GM19463 (cell line): ENCODE data around the gene DERL3.
A peak's percentile ranks its signal among the peaks of the same experiment; 100 is the strongest.

ENCODE experiments used
- ATAC-seq: cut with Tn5 transposase; IDR thresholded peaks from one replicate; pipeline ENCODE4 v1.9.1; 2021; ENCODE audit warnings: mild to moderate bottlenecking, moderate library complexity; ENCODE audit not compliant: unreplicated experiment

Gene DERL3

GRCh38 chr22:23806837-23807236 is 32.0 kb downstream of the DERL3 start:
- ATAC-seq, result no peak

- ATAC-seq, result no peak
Observed at GRCh38 chr22:23804781-23805291, 34.0 kb downstream of the DERL3 start.

DNA sequence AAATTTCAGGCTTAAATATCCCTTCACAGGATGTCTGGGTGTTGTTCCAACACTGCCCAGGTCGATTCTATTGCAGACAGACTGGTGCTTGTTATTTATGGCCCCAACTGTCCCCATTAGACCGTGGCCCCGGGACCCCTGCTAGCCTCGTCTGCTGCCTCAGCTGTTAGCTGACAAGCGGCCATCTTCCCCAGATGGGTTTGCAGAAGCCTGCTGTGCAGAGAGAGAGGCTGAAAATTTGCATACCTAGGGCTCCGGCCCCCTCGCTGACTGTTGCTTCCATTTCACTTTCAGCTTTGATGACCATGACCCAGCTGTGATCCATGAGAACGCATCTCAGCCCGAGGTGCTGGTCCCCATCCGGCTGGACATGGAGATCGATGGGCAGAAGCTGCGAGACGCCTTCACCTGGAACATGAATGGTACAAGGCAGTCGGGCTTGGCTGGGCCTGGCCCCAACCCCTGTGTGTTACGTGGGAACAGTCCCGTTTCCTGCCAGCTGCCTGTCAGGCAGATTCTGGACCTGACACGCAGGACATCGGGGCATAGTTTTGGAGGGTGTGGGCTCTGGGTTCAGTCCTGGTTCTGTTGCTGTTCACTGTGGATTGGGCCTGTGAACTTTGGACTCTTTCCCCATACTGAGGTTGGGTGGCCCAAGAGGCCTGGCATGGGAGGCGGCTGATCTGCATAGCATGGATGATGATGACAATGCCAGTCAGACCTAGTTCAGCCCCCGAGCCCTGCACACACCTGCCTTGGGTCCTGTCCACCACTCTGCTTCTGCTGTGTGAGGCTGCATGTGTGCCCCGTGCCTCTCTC is 35.6 kb downstream of the DERL3 start:
- ATAC-seq, result no peak

GRCh38 chr22:23801886-23802377 is 36.9 kb downstream of the DERL3 start:
- ATAC-seq, result no peak

GRCh38 chr22:23801238-23801821 is 37.5 kb downstream of the DERL3 start:
- no peak for ATAC-seq

DNA sequence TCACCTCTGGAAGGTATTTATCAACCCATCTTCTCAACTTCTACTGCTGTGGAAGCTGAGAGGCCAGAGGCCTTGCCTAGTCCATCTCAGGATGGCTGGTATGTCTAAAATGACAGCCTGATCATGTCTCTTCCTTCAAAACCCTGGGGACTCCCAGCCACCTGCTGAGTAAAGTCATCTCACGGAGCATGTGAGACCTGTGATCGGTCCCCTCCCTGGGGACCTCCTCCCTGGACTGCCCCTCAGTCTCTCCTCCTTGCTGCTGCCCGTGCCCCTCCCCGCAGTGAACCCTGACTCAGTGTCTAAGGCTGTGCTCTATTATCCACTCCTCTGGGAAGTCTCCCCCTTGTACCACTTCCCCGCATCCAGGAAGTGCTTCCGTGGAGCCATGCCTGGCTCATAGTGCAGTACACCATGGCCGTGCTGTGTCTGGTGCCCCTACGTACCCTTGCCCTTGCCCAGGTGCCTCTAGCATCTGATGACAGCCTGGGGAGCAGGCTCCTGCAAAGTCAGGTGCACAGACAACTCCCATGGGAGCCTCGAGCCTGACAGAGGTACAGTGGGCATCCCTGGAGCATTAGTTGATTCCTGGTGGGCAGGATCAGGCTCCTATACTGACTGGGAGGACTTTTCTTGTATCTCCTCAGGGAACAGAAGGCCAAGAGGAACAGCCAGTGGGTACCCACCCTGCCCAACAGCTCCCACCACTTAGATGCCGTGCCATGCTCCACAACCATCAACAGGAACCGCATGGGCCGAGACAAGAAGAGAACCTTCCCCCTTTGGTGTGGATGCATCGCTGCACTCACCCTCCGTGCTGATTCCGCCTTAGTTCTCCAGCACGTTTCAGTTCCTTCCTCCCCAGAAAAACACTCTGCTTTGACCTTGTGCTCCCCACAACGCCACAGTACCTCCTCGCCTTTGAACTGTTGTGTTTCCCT is 38.2 kb downstream of the DERL3 start:
- peak; percentile 73 for ATAC-seq

DNA sequence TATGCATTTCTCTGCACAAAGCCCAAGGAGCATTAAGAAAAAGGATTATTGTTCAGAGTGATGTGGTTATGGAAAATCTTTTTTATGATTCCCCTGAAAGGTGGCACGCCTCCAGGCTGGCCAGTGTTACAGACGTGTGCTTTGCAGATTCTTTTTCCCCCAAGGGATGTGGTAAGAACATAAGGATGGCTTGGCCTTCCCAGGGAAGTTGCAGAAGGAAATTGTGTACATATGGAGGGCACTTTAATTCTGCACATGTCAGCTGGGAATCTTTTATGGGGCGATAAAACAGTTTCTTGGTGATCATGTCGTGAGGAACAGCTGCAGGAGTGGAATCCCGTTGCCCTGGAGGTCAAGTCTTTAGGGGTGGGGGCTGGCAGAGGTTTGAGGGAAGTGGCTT is 42.3 kb downstream of the DERL3 start:
- ATAC-seq, result no peak

DNA sequence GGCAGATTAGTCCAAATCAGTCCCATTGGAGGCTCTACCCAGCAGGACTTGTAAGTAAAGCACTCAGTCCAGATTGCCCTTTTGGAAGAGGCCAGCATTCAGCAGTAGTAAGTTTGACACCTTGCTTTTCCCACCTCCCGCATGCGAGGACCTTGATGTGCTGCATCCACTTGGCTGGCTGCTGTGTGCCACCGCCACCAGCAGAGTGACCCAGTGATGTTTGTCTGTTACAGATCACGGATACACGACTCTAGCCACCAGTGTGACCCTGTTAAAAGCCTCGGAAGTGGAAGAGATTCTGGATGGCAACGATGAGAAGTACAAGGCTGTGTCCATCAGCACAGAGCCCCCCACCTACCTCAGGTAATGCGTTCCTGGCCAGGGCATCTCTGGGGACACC is 45.5 kb downstream of the DERL3 start:
- ATAC-seq, result no peak

DNA sequence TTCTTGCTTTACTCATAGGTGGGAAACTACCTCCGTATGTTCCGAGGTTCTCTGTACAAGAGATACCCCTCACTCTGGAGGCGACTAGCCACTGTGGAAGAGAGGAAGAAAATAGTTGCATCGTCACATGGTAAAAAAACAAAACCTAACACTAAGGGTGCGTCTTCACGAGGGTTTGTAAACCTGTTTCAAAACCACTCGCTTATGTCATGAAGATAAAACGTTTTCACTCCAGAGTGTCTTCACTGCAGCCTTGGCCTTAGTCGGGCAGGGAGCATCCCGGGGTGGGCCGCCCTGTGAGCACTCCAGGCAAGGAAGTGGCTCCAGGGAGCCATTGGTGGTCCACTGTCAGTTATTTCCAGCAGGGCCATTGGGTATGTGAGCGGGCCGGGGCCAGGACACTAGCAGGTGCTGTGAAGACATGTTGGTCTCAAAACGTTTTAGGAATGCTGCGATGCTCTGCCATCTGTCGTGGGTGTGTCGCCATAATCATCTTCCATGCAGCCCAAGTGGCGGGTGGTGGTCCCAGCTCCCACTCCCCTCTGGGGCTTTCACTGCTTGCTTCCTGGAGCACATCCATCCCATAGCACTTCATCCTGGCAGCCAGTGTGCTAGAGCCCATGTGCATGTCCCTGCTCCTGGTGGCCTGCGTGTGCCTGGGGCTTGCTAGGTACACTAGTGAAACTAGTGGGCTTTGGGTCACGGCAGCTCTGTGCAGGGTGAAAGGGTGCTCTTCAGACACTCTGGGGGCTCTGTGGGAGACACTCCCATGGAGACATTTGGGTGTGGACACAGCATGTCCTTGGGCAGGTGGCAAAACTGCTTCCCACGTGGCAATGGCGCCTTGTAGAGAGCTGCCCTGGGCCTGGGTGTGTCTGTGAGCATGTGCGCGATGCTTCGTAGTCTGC is 46.8 kb downstream of the DERL3 start:
- ATAC-seq, result no peak

DNA sequence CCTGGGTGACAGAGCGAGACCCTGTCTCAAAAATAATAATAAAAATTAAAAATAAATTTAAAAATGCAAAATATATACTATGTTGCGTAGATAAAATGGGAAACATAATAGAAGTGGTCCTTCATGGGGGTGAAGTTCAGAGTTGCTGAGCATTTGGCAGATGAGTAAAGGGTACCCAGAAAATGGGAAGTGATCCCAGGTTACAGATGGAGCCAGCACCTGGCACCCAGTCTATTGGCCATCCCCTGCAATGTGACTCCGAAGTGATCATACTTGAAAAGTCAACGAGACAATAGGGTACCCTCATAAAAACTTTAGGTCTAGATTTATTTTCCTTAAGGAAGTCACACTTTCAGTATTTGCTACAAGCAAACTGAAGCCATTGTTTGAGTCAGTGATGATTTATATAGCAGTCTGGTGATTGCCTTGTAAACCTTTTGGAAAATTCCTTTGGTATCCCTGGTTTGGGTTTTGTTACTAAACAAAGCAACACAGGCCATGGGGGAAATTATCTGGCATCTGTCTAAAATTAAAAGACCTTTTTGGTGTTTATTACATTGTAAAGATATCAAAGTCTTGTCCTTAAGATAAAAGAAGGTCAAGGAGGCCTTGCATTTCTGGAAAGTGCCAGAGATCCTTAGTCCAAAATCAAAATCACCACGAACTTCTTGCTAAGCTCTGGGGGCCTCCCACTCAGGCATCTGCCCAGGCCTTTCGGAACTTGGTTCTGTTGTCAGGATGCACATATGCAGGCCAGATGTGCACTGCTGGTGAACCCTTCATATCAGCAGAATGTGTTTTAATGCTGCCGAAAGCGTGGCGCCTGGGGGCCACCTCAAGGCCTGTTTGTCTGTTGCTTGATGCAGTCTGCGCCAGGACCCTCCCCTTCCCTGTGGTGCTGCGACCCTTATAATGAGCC is 47.7 kb downstream of the DERL3 start:
- no peak for ATAC-seq

DNA sequence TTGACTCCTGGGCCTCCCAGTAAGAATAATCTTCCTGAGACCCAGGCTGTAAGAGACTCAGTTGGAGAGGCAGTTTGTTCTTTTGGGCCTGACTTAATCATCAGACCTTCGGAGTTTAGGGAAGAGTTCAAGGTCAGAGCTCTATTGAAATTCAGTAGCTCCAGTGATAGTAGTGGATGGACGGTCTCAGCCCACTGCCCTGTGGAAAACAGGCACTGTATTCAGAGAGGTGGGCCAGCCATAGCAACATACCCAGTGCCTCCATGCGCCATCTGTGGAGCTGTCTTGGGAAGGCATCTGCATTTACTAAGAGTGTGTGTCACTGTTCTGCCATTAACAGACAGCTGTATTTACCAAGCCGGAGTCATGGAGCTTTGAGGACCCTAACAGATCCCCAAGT is 49.2 kb downstream of the DERL3 start:
- no peak for ATAC-seq

DNA sequence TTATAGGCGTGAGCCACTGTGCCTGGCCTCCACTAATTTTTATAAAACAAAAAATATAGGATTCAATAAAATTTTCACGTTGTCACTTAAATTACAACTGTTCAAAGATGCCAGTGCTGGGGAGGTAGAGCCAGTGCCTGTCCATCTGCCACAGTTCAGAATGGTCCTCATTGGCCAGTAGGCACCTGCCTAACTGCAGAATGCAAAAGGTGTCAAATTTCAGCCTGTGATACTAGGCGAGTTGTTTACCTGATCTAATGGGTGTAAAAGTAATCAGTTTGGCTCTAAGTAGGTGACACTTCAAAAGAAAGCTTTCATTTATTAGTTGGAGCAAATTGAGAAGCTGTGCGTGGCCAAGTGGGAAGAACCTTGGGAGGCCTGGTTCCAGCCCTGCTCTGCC is 49.7 kb downstream of the DERL3 start:
- ATAC-seq, result no peak

DNA sequence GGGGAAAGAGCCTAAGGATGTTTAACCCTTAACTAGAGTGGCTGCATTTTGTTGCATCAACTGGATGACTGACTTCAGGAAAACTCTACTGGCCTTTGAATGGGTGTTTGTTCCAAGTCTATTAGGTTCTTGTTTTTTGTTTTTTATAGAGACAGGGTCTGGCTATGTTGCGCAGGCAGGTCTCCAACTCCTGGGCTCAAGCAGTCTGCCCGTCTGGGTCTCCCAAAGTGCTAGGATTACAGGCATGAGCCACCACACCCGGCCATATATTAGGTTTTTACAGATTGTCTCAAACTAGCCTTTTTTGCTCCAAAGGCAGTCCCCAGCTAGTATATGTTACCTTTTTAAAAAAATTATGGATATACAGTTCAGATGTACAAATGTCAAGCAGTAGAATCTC is 50.9 kb downstream of the DERL3 start:
- ATAC-seq, result no peak

DNA sequence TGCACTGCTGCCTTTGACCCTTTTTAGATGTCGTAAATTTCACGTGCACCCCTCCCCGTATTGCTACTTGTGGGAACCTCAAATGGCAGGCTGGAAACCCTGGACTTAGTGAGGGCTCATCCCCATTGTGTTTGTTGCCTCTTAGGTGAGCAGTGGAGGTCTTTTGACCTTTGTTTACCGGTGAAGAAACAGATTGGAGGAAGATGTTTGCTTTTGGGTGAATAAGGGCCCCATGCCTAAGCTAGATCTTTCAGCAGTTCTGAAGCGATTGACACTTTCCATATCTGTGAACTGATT is 51.3 kb downstream of the DERL3 start:
- no peak for ATAC-seq

DNA sequence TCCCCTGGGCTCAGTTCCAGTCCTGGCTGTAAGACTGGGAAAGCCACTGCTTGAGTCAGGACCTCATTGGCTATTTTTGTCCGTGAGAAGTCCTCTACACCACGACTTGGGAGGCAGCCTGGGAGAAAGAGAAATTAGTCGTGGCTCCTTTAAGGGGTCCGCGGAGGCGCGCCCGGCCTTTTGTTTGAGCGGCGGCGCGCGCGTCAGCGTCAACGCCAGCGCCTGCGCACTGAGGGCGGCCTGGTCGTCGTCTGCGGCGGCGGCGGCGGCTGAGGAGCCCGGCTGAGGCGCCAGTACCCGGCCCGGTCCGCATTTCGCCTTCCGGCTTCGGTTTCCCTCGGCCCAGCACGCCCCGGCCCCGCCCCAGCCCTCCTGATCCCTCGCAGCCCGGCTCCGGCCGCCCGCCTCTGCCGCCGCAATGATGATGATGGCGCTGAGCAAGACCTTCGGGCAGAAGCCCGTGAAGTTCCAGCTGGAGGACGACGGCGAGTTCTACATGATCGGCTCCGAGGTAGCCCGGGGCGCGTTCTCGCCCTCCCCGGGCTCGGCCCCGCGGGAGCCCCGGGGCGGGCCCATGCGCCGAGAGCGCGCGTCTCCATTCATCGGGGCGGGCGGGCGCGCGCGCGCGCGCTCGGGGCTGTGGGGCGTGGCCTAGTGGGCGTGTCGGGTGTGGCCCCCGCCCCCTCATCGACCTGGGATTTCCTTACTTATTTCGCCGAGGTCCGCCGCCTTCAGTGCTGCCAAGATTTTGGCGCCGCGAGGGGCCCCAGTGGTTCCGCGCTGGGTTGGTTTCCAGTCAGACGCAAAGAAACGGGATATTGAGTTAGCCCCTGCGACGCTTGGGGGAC is 51.8 kb downstream of the DERL3 start, which contains the start of gene SMARCB1:
SMARCB1 (plus strand) TSS at position 215 of the 848 bp plus-strand sequence; CDS start at position 419, 204 bp downstream.
- peak; percentile 78 for ATAC-seq

- ATAC-seq, result no peak
Observed at GRCh38 chr22:23786261-23786710, 52.5 kb downstream of the DERL3 start.
